ENCODE data around the gene SETBP1.

SETBP1 gene

DNA sequence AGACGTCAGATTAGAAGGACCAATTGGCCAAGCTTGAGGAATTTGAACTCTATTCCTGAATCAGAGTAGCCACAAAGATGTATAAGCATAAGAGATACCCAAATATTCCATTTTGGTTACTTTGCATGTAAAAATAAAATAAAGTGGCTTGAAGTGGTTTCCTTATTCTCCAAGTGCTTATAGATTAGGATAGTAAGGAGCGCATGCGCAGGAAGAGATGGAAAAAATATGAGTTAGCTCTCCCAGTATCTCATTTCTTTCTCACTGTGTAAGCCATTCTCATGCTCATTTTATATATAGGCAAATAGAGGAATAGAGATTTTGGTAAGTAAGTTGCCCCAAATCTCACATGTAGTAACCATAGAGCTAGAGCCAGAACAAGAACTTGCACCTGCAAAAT is 241.3 kb downstream of the SETBP1 start:
- no peaks in the 10 kb centered on the region for H3K9me3 ChIP-seq (ENCODE audit: control insufficient read depth, insufficient read depth, low read depth, low read length)
- no peaks in the 10 kb centered on the region; the same call in 1 of the 2 replicates for H3K4me1 ChIP-seq (ENCODE audit: control insufficient read depth, insufficient read depth, low read length)
- ChIA-PET CTCF (interaction anchor here (1.3 to 1.5 kb wide), 2 partner anchors 26 to 464 kb away, joined by 5 read pairs; no protein-coding TSS in a partner anchor), POLR2A (no interaction called here)
- TF ChIP-seq, protein P1, sequence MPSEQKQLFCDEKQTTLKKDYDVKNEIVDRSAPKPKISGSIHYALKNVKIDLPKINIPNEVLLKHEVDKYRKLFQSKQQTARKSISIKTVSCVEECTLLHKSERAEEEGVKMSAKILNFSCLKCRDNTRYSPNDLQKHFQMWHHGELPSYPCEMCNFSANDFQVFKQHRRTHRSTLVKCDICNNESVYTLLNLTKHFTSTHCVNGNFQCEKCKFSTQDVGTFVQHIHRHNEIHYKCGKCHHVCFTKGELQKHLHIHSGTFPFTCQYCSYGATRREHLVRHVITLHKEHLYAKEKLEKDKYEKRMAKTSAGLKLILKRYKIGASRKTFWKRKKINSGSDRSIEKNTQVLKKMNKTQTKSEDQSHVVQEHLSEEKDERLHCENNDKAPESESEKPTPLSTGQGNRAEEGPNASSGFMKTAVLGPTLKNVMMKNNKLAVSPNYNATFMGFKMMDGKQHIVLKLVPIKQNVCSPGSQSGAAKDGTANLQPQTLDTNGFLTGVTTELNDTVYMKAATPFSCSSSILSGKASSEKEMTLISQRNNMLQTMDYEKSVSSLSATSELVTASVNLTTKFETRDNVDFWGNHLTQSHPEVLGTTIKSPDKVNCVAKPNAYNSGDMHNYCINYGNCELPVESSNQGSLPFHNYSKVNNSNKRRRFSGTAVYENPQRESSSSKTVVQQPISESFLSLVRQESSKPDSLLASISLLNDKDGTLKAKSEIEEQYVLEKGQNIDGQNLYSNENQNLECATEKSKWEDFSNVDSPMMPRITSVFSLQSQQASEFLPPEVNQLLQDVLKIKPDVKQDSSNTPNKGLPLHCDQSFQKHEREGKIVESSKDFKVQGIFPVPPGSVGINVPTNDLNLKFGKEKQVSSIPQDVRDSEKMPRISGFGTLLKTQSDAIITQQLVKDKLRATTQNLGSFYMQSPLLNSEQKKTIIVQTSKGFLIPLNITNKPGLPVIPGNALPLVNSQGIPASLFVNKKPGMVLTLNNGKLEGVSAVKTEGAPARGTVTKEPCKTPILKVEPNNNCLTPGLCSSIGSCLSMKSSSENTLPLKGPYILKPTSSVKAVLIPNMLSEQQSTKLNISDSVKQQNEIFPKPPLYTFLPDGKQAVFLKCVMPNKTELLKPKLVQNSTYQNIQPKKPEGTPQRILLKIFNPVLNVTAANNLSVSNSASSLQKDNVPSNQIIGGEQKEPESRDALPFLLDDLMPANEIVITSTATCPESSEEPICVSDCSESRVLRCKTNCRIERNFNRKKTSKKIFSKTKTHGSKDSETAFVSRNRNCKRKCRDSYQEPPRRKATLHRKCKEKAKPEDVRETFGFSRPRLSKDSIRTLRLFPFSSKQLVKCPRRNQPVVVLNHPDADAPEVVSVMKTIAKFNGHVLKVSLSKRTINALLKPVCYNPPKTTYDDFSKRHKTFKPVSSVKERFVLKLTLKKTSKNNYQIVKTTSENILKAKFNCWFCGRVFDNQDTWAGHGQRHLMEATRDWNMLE (tag by site-specific recombination; conservative IDR thresholded peaks at IDR 0.05; ENCODE audit: low read depth) = no peak
- TF ChIP-seq, protein P2, sequence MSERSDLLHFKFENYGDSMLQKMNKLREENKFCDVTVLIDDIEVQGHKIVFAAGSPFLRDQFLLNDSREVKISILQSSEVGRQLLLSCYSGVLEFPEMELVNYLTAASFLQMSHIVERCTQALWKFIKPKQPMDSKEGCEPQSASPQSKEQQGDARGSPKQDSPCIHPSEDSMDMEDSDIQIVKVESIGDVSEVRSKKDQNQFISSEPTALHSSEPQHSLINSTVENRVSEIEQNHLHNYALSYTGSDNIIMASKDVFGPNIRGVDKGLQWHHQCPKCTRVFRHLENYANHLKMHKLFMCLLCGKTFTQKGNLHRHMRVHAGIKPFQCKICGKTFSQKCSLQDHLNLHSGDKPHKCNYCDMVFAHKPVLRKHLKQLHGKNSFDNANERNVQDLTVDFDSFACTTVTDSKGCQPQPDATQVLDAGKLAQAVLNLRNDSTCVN (tag by site-specific recombination; optimal IDR thresholded peaks at IDR 0.05) = no peak
- TF ChIP-seq ZNF248 (tag by site-specific recombination; IDR thresholded peaks at IDR 0.05) (no peak), ZNF184 (tag by site-specific recombination; IDR thresholded peaks at IDR 0.05) (no peak), ZNF23 (tag by site-specific recombination; IDR thresholded peaks at IDR 0.05; ENCODE audit: borderline replicate concordance) (no peak), ZNF768 (tag by site-specific recombination; IDR thresholded peaks at IDR 0.05) (no peak), ZNF138 (tag by site-specific recombination; IDR thresholded peaks at IDR 0.05; ENCODE audit: borderline replicate concordance) (no peak), ZNF501 (tag by site-specific recombination; IDR thresholded peaks at IDR 0.05) (no peak), ZNF626 (tag by site-specific recombination; IDR thresholded peaks at IDR 0.05) (no peak)
- TF ChIP-seq, protein P3, sequence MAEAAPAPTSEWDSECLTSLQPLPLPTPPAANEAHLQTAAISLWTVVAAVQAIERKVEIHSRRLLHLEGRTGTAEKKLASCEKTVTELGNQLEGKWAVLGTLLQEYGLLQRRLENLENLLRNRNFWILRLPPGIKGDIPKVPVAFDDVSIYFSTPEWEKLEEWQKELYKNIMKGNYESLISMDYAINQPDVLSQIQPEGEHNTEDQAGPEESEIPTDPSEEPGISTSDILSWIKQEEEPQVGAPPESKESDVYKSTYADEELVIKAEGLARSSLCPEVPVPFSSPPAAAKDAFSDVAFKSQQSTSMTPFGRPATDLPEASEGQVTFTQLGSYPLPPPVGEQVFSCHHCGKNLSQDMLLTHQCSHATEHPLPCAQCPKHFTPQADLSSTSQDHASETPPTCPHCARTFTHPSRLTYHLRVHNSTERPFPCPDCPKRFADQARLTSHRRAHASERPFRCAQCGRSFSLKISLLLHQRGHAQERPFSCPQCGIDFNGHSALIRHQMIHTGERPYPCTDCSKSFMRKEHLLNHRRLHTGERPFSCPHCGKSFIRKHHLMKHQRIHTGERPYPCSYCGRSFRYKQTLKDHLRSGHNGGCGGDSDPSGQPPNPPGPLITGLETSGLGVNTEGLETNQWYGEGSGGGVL (tag by site-specific recombination; IDR thresholded peaks at IDR 0.05) = no peak
- H3K4me3 ChIP-seq (ENCODE audit: low read depth, low read length) = no peak overlapping the region
- H3K27ac ChIP-seq (ENCODE audit: extremely low read depth, low read depth, low read length) = no peak overlapping the region
- H3K36me3 ChIP-seq (ENCODE audit: control insufficient read depth in 2 of 2, insufficient read depth in 1 of 2, low read length in 2 of 2) = no peaks in the 10 kb centered on the region

DNA sequence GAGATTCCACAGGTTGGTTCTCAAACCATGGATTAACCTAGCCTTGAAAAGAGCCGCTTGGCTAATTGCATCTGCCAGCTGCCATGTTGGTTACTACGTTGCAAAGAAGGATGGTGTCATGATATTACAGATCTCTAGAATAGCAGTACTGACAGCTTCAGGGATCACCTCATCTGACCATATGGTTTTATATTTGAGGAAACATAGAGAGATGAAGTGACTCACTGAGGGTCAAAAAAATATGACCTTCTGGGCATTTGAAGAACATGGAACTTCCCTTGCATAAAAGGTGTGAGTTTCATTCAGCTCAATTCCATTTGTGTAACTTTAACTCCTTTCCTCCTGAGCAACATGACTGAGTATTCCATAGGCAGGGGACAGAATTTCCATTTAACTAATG is 242.3 kb downstream of the SETBP1 start:
- Histone ChIP-seq H3K4me3 (ENCODE audit: low read depth, low read length) (no peak overlapping the region), H3K36me3 (ENCODE audit: control insufficient read depth in 2 of 2, insufficient read depth in 1 of 2, low read length in 2 of 2) (no peaks in the 10 kb centered on the region), H3K27ac (ENCODE audit: extremely low read depth, low read depth, low read length) (no peak overlapping the region), H3K9me3 (ENCODE audit: control insufficient read depth, insufficient read depth, low read depth, low read length) (no peaks in the 10 kb centered on the region), H3K4me1 (ENCODE audit: control insufficient read depth, insufficient read depth, low read length) (no peaks in the 10 kb centered on the region)
- CTCF ChIA-PET = interaction anchor here (0.9 to 1.3 kb wide), 2 partner anchors 10 to 27 kb away, joined by 4 to 5 read pairs; no protein-coding TSS in a partner anchor
- POLR2A ChIA-PET = no interaction called here
- no peak for TF ChIP-seq ZIC2 (tag by site-specific recombination; IDR thresholded peaks at IDR 0.05)
- no peak for TF ChIP-seq EGR2 (tag by site-specific recombination; IDR thresholded peaks at IDR 0.05; ENCODE audit: low read depth)
- TF ChIP-seq, protein P4, sequence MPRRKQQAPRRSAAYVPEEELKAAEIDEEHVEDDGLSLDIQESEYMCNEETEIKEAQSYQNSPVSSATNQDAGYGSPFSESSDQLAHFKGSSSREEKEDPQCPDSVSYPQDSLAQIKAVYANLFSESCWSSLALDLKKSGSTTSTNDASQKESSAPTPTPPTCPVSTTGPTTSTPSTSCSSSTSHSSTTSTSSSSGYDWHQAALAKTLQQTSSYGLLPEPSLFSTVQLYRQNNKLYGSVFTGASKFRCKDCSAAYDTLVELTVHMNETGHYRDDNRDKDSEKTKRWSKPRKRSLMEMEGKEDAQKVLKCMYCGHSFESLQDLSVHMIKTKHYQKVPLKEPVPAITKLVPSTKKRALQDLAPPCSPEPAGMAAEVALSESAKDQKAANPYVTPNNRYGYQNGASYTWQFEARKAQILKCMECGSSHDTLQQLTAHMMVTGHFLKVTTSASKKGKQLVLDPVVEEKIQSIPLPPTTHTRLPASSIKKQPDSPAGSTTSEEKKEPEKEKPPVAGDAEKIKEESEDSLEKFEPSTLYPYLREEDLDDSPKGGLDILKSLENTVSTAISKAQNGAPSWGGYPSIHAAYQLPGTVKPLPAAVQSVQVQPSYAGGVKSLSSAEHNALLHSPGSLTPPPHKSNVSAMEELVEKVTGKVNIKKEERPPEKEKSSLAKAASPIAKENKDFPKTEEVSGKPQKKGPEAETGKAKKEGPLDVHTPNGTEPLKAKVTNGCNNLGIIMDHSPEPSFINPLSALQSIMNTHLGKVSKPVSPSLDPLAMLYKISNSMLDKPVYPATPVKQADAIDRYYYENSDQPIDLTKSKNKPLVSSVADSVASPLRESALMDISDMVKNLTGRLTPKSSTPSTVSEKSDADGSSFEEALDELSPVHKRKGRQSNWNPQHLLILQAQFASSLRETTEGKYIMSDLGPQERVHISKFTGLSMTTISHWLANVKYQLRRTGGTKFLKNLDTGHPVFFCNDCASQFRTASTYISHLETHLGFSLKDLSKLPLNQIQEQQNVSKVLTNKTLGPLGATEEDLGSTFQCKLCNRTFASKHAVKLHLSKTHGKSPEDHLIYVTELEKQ (tag by site-specific recombination; IDR thresholded peaks at IDR 0.05; ENCODE audit: borderline replicate concordance) = no peak
- no peak for TF ChIP-seq ZNF175 (tag by site-specific recombination; IDR thresholded peaks at IDR 0.05)
- TF ChIP-seq HOXC10 (CRISPR knock-in tag; IDR thresholded peaks at IDR 0.05) = no peak
- TF ChIP-seq, protein P5, sequence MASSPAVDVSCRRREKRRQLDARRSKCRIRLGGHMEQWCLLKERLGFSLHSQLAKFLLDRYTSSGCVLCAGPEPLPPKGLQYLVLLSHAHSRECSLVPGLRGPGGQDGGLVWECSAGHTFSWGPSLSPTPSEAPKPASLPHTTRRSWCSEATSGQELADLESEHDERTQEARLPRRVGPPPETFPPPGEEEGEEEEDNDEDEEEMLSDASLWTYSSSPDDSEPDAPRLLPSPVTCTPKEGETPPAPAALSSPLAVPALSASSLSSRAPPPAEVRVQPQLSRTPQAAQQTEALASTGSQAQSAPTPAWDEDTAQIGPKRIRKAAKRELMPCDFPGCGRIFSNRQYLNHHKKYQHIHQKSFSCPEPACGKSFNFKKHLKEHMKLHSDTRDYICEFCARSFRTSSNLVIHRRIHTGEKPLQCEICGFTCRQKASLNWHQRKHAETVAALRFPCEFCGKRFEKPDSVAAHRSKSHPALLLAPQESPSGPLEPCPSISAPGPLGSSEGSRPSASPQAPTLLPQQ (tag by site-specific recombination; IDR thresholded peaks at IDR 0.05) = no peak
- TF ChIP-seq ZNF274 (IDR thresholded peaks at IDR 0.05; ENCODE audit: low read length) = no peak
- TF ChIP-seq ZNF274 (tag by site-specific recombination; IDR thresholded peaks at IDR 0.05; ENCODE audit: borderline replicate concordance) = no peak
